Prostate gland (tissue), 2 donors: Measurements from ENCODE around the gene HIF1AN. TPM values are rescaled to one million over a fixed set of nuclear protein-coding genes. Genes with fewer than 3 reads are reported as not detected.

ENCODE experiments used
- DNase-seq: peaks from one replicate; pipeline ENCODE4 v3.0.0-alpha.2; 2019; ENCODE audit warnings: low spot score
- H3K27ac ChIP-seq, 2 donors: fragments of 200-600 bp; sonication (generic); 2 replicates each; pipeline ENCODE4 v1.5.1; 2017 to 2019
- H3K27me3 ChIP-seq: fragments of 200-600 bp; sonication (generic); replicated peaks from 2 replicates; pipeline ENCODE4 v1.5.1; 2019; ENCODE audit not compliant: insufficient read depth
- H3K36me3 ChIP-seq, 2 donors: fragments of 200-600 bp; sonication (generic); 1 replicate in 1 of 2; 2 replicates in 1 of 2; pipeline versions ENCODE4 v1.5.1 to v1.8.1; 2017 to 2019
- H3K4me1 ChIP-seq: fragments of 200-600 bp; sonication (generic); replicated peaks from 2 replicates; pipeline ENCODE4 v1.5.1; 2019
- H3K4me3 ChIP-seq, 2 donors: fragments of 200-600 bp; sonication (generic); 2 replicates each; pipeline ENCODE4 v1.5.1; 2017 to 2019
- H3K9me3 ChIP-seq: fragments of 200-600 bp; sonication (generic); 2 replicates; pipeline ENCODE4 v1.5.1; 2017
- CTCF ChIP-seq, 4 experiments: fragments of 200-600 bp in 2 of 4; fragments of 450-650 bp in 2 of 4; sonication (generic) in 2 of 4; IDR thresholded peaks; 1 replicate in 3 of 4; 2 replicates in 1 of 4; pipeline ENCODE4 v1.5.1; 2016 to 2019; ENCODE audit warnings: antibody characterized with exemption in 4 of 4, mild to moderate bottlenecking in 2 of 4, moderate library complexity in 2 of 4
- POLR2A ChIP-seq: fragments of 450-650 bp; IDR thresholded peaks from one replicate; pipeline ENCODE4 v1.6.1; 2016; ENCODE audit warnings: antibody characterized with exemption, mild to moderate bottlenecking
- POLR2AphosphoS5 ChIP-seq: sonication (generic); formaldehyde crosslinking; IDR thresholded peaks from one replicate; pipeline ENCODE4 v1.6.1; 2017; ENCODE audit warnings: antibody characterized with exemption
- WGBS: methylation state at CpG from one replicate; pipeline ENCODE4 v1.1.5; 2018; 5-methylcytosine and 5-hydroxymethylcytosine counted together
- intact Hi-C: fragments of 100-400 bp; cut with DNase I; formaldehyde crosslinking; loops from one replicate; pipeline ENCODE4 v1.14.2; 2022
- total RNA-seq, 2 donors: library from RNA; depleted of rRNA; stranded (reverse); fragments of >200 nt; gene quantifications; one replicate each; pipeline ENCODE4 v1.1.0, GENCODE V29; 2016

Gene HIF1AN
- total RNA-seq, 2 donors from 2014 or later = 10.8 to 30.2 TPM

GRCh38 chr10:100575585-100576281 is 40.0 kb downstream of the HIF1AN start:
- no peak for TF ChIP-seq POLR2A
- no peak for TF ChIP-seq POLR2AphosphoS5
- TF ChIP-seq CTCF (IDR thresholded peaks at IDR 0.05) = no peak
- no peak for DNase-seq
- no peaks in the 10 kb centered on the region for H3K27me3 ChIP-seq
- H3K4me1 ChIP-seq = no peaks in the 10 kb centered on the region
- intact Hi-C loops = no loop called here
- no peaks in the 10 kb centered on the region for H3K36me3 ChIP-seq
- 82% methylated on average over 8 of the region's 8 CpGs for WGBS
- no peak overlapping the region for H3K27ac ChIP-seq
- no peaks in the 10 kb centered on the region for H3K9me3 ChIP-seq
- no peak overlapping the region for H3K4me3 ChIP-seq

- Histone ChIP-seq H3K27me3 (no peaks in the 10 kb centered on the region), H3K36me3 (no peaks in the 10 kb centered on the region), H3K4me3 (no peak overlapping the region), H3K27ac (no peak overlapping the region), H3K9me3 (no peaks in the 10 kb centered on the region), H3K4me1 (no peaks in the 10 kb centered on the region)
- 83% methylated on average over 5 of the region's 5 CpGs for WGBS
- intact Hi-C loops = no loop called here
- TF ChIP-seq POLR2AphosphoS5 (no peak), POLR2A (no peak), CTCF (IDR thresholded peaks at IDR 0.05) (no peak)
- DNase-seq = no peak
These were observed 40.5 kb downstream of the HIF1AN start for GRCh38 chr10:100576282-100576635.

GRCh38 chr10:100579261-100580090 is 43.7 kb downstream of the HIF1AN start:
- no peaks in the 10 kb centered on the region for H3K4me1 ChIP-seq
- TF ChIP-seq POLR2AphosphoS5 = no peak
- TF ChIP-seq CTCF (IDR thresholded peaks at IDR 0.05) = no peak
- TF ChIP-seq POLR2A = no peak
- no peak overlapping the region for H3K27ac ChIP-seq
- H3K36me3 ChIP-seq = no peaks in the 10 kb centered on the region
- no peaks in the 10 kb centered on the region for H3K9me3 ChIP-seq
- DNase-seq = no peak
- intact Hi-C loops = no loop called here
- no peak overlapping the region for H3K4me3 ChIP-seq
- WGBS = 70% methylated on average over 9 of the region's 9 CpGs
- no peaks in the 10 kb centered on the region for H3K27me3 ChIP-seq

- no peaks in the 10 kb centered on the region for H3K36me3 ChIP-seq
- H3K4me3 ChIP-seq = no peak overlapping the region
- H3K4me1 ChIP-seq = no peaks in the 10 kb centered on the region
- DNase-seq = no peak
- WGBS = 64% methylated on average over 1 of the region's 1 CpG
- TF ChIP-seq CTCF (IDR thresholded peaks at IDR 0.05) (no peak), POLR2AphosphoS5 (no peak), POLR2A (no peak)
- no peaks in the 10 kb centered on the region for H3K27me3 ChIP-seq
- intact Hi-C loops = no loop called here
- no peaks in the 10 kb centered on the region for H3K9me3 ChIP-seq
- no peak overlapping the region for H3K27ac ChIP-seq
These were observed 51.2 kb downstream of the HIF1AN start for GRCh38 chr10:100586959-100587358.

- Histone ChIP-seq H3K4me3 (no peak overlapping the region), H3K4me1 (no peaks in the 10 kb centered on the region), H3K9me3 (no peaks in the 10 kb centered on the region), H3K27ac (no peak overlapping the region), H3K27me3 (no peaks in the 10 kb centered on the region), H3K36me3 (no peaks in the 10 kb centered on the region)
- no peak for TF ChIP-seq POLR2A
- TF ChIP-seq POLR2AphosphoS5 = no peak
- TF ChIP-seq CTCF (IDR thresholded peaks at IDR 0.05) = no peak
- intact Hi-C loops = no loop called here
- DNase-seq = no peak
These were observed 62.4 kb downstream of the HIF1AN start for GRCh38 chr10:100598166-100598565.
